Measurements from ENCODE around the gene METTL15.
"Not testable (repeated sequence)": the region's sequence is repeated elsewhere in the genome, so short reads cannot be mapped to it uniquely, and the experiment has no call there.

METTL15 gene

GRCh38 chr11:28110821-28111200 lies 2.6 kb downstream of the METTL15 start:
- no peak for DNase-seq (ENCODE audit: low spot score)

- DNase-seq (ENCODE audit: low spot score), result no peak
Measured at GRCh38 chr11:28114116-28114515, 5.9 kb downstream of the METTL15 start.

GRCh38 chr11:28114731-28115130 lies 6.5 kb downstream of the METTL15 start:
- no peak for DNase-seq (ENCODE audit: low spot score)

- no peak for DNase-seq (ENCODE audit: low spot score)
Measured at GRCh38 chr11:28117712-28118111, 9.5 kb downstream of the METTL15 start.

GRCh38 chr11:28123151-28123581 lies 15.0 kb downstream of the METTL15 start:
- DNase-seq (ENCODE audit: low spot score), result no peak

- DNase-seq (ENCODE audit: low spot score), result no peak
Measured at GRCh38 chr11:28132548-28132947, 24.4 kb downstream of the METTL15 start.

- no peak for DNase-seq (ENCODE audit: low spot score)
Measured at GRCh38 chr11:28133146-28133545, 25.0 kb downstream of the METTL15 start.

- not testable (repeated sequence) for DNase-seq (ENCODE audit: low spot score)
Measured at GRCh38 chr11:28136157-28136556, 28.0 kb downstream of the METTL15 start.

GRCh38 chr11:28137366-28137765 lies 29.2 kb downstream of the METTL15 start:
- no peak for DNase-seq (ENCODE audit: low spot score)

GRCh38 chr11:28137832-28138231 lies 29.6 kb downstream of the METTL15 start:
- DNase-seq (ENCODE audit: low spot score), result no peak

GRCh38 chr11:28139841-28140415 lies 31.7 kb downstream of the METTL15 start:
- DNase-seq (ENCODE audit: low spot score), result no peak

- no peak for DNase-seq (ENCODE audit: low spot score)
Measured at GRCh38 chr11:28140689-28141455, 32.7 kb downstream of the METTL15 start.

- no peak for DNase-seq (ENCODE audit: low spot score)
Measured at GRCh38 chr11:28142724-28143123, 34.5 kb downstream of the METTL15 start.

- no peak for DNase-seq (ENCODE audit: low spot score)
Measured at GRCh38 chr11:28144808-28145207, 36.6 kb downstream of the METTL15 start.

GRCh38 chr11:28146123-28146751 lies 38.0 kb downstream of the METTL15 start:
- DNase-seq (ENCODE audit: low spot score), result no peak

- DNase-seq (ENCODE audit: low spot score), result no peak
Measured at GRCh38 chr11:28152743-28153142, 44.6 kb downstream of the METTL15 start.

- no peak for DNase-seq (ENCODE audit: low spot score)
Measured at GRCh38 chr11:28153586-28153985, 45.4 kb downstream of the METTL15 start.

GRCh38 chr11:28168718-28169117 lies 60.5 kb downstream of the METTL15 start:
- no peak for DNase-seq (ENCODE audit: low spot score)

- no peak for DNase-seq (ENCODE audit: low spot score)
Measured at GRCh38 chr11:28169816-28170215, 61.6 kb downstream of the METTL15 start.

- no peak for DNase-seq (ENCODE audit: low spot score)
Measured at GRCh38 chr11:28170759-28171158, 62.6 kb downstream of the METTL15 start.

- DNase-seq (ENCODE audit: low spot score), result no peak
Measured at GRCh38 chr11:28176351-28176750, 68.2 kb downstream of the METTL15 start.

- DNase-seq (ENCODE audit: low spot score), result no peak
Measured at GRCh38 chr11:28195449-28195848, 87.3 kb downstream of the METTL15 start.

- DNase-seq (ENCODE audit: low spot score), result no peak
Measured at GRCh38 chr11:28209906-28210305, 101.7 kb downstream of the METTL15 start.

Measured in CD4-positive, alpha-beta T cell treated with Interleukin-15 for 4 hours (primary cell).